NCI-H1417 (cell line): ENCODE results near the gene VPS13D.

Source experiments
- DNase-seq, 3 experiments: peaks; one replicate each; lab custom pipeline; 2025; lab: John Stamatoyannopoulos, UW

The VPS13D gene

GRCh38 chr1:12552951-12553921 is 323.4 kb downstream of the VPS13D start:
- DNase-seq: no peak

- no peak for DNase-seq
Observed at GRCh38 chr1:12553963-12554362, 324.1 kb downstream of the VPS13D start.

GRCh38 chr1:12554521-12555305 is 324.9 kb downstream of the VPS13D start:
- DNase-seq: no peak

- DNase-seq: no peak
Observed at GRCh38 chr1:12555411-12556367, 325.9 kb downstream of the VPS13D start.

GRCh38 chr1:12556368-12556930 is 326.6 kb downstream of the VPS13D start:
- DNase-seq: no peak

GRCh38 chr1:12556957-12557935 is 327.4 kb downstream of the VPS13D start:
- DNase-seq: no peak

- DNase-seq: no peak
Observed at GRCh38 chr1:12561121-12561520, 331.3 kb downstream of the VPS13D start.
